ELR (cell line): ENCODE results near the gene CMPK1.

Experiments used
- DNase-seq: peaks from one replicate; pipeline ENCODE4 v3.0.0-alpha.2; 2015; ENCODE audit warnings: low read depth

The CMPK1 gene

GRCh38 chr1:47424336-47424982 lies 90.9 kb downstream of the CMPK1 start:
- DNase-seq: peak; percentile 81
